HEK293 (cell line): Measurements from ENCODE around the gene SCUBE1.
A peak's percentile ranks its signal among the peaks of the same experiment; 100 is the strongest.

Experiments
- CTCF ChIA-PET: fragments of 350-600 bp; formaldehyde crosslinking; extraction: SDS; loops from one replicate; lab custom pipeline; 2021; ENCODE audit warnings: antibody characterized with exemption; lab: Yijun Ruan, JAX
- POLR2A ChIA-PET: fragments of 300-600 bp; formaldehyde crosslinking; extraction: SDS; loops from one replicate; lab custom pipeline; 2020; ENCODE audit warnings: antibody characterized with exemption, inconsistent platforms; lab: Yijun Ruan, JAX
- H3K27ac ChIP-seq: fragments of 200-500 bp; sonication (Bioruptor generic); 2 replicates; pipeline ENCODE4 v1.5.1; 2014; ENCODE audit warnings: low read depth, low read length, control low read depth, inconsistent platforms; ENCODE audit errors: extremely low read depth
- H3K36me3 ChIP-seq, 2 experiments: fragments of 200-500 bp in 1 of 2; sonication (Bioruptor generic) in 1 of 2; 1 replicate in 1 of 2; 2 replicates in 1 of 2; pipeline ENCODE4 v1.5.1; 2014 to 2017; ENCODE audit warnings: inconsistent platforms in 2 of 2, low read length in 2 of 2; ENCODE audit not compliant: control insufficient read depth in 2 of 2, insufficient read depth in 1 of 2
- H3K4me1 ChIP-seq: fragments of 200-500 bp; sonication (Bioruptor generic); 2 replicates; pipeline ENCODE4 v1.5.1; 2014; ENCODE audit warnings: mild to moderate bottlenecking, low read length, inconsistent platforms; ENCODE audit not compliant: control insufficient read depth, insufficient read depth
- H3K4me3 ChIP-seq: 2 replicates; pipeline ENCODE4 v1.5.1; 2011; ENCODE audit warnings: low read depth, mild to moderate bottlenecking, control low read depth, low read length, moderate library complexity
- H3K9me3 ChIP-seq: fragments of 200-500 bp; sonication (Bioruptor generic); 2 replicates; pipeline ENCODE4 v1.5.1; 2014; ENCODE audit warnings: low read depth, low read length, inconsistent platforms; ENCODE audit not compliant: control insufficient read depth, insufficient read depth
- EGR2 ChIP-seq: fragments of 450-650 bp; formaldehyde crosslinking; IDR thresholded peaks from 2 replicates; pipeline ENCODE4 v1.5.1; 2016; ENCODE audit warnings: low read depth, missing biosample characterization, missing genetic modification characterization
- GLI4 ChIP-seq: fragments of 450-650 bp; formaldehyde crosslinking; IDR thresholded peaks from 2 replicates; pipeline ENCODE4 v1.5.1; 2016; ENCODE audit warnings: missing biosample characterization, missing genetic modification characterization
- GLIS1 ChIP-seq: fragments of 450-650 bp; formaldehyde crosslinking; IDR thresholded peaks from 2 replicates; pipeline ENCODE4 v1.5.1; 2016; ENCODE audit warnings: missing biosample characterization, missing genetic modification characterization
- HOXA7 ChIP-seq: sonication (generic); formaldehyde crosslinking; IDR thresholded peaks from 2 replicates; pipeline ENCODE4 v1.8.1; 2022; ENCODE audit warnings: missing genetic modification reagents, borderline replicate concordance
- KLF1 ChIP-seq: fragments of 450-650 bp; formaldehyde crosslinking; IDR thresholded peaks from 2 replicates; pipeline ENCODE4 v1.5.1; 2016; ENCODE audit warnings: missing biosample characterization, missing genetic modification characterization
- KLF10 ChIP-seq: fragments of 450-650 bp; IDR thresholded peaks from 2 replicates; pipeline ENCODE4 v1.5.1; 2018; ENCODE audit warnings: missing biosample characterization, mild to moderate bottlenecking, missing genetic modification characterization
- KLF16 ChIP-seq: fragments of 450-650 bp; formaldehyde crosslinking; IDR thresholded peaks from 2 replicates; pipeline ENCODE4 v1.5.1; 2017; ENCODE audit warnings: missing biosample characterization, missing genetic modification characterization
- ZBTB48 ChIP-seq: fragments of 450-650 bp; formaldehyde crosslinking; IDR thresholded peaks from 2 replicates; pipeline ENCODE4 v1.5.1; 2016; ENCODE audit warnings: missing biosample characterization, missing genetic modification characterization
- ZEB2 ChIP-seq: fragments of 450-650 bp; formaldehyde crosslinking; IDR thresholded peaks from 2 replicates; pipeline ENCODE4 v1.5.1; 2016; ENCODE audit warnings: missing biosample characterization, missing genetic modification characterization
- ZFHX2 ChIP-seq: fragments of 450-650 bp; formaldehyde crosslinking; conservative IDR thresholded peaks from 2 replicates; pipeline ENCODE4 v1.5.1; 2016; ENCODE audit warnings: missing biosample characterization, missing genetic modification characterization
- ZFP41 ChIP-seq: fragments of 450-650 bp; formaldehyde crosslinking; IDR thresholded peaks from 2 replicates; pipeline ENCODE4 v1.5.1; 2016; ENCODE audit warnings: missing biosample characterization, missing genetic modification characterization, borderline replicate concordance
- ZNF112 ChIP-seq: fragments of 450-650 bp; formaldehyde crosslinking; IDR thresholded peaks from 2 replicates; pipeline ENCODE4 v1.5.0; 2017; ENCODE audit warnings: missing biosample characterization, missing genetic modification characterization
- ZNF184 ChIP-seq: fragments of 450-650 bp; IDR thresholded peaks from 2 replicates; pipeline ENCODE4 v1.5.1; 2018; ENCODE audit warnings: missing biosample characterization, mild to moderate bottlenecking, missing genetic modification characterization
- ZNF19 ChIP-seq: fragments of 450-650 bp; formaldehyde crosslinking; IDR thresholded peaks from 2 replicates; pipeline ENCODE4; 2016; ENCODE audit warnings: missing biosample characterization, missing genetic modification characterization, low read depth
- ZNF211 ChIP-seq: fragments of 450-650 bp; formaldehyde crosslinking; IDR thresholded peaks from 2 replicates; pipeline ENCODE4 v1.5.1; 2016; ENCODE audit warnings: low read depth, missing biosample characterization, missing genetic modification characterization
- ZNF24 ChIP-seq: fragments of 450-650 bp; formaldehyde crosslinking; IDR thresholded peaks from 2 replicates; pipeline ENCODE4 v1.5.1; 2016; ENCODE audit warnings: missing biosample characterization, missing genetic modification characterization
- ZNF274 ChIP-seq, 2 experiments: fragments of 200-500 bp in 1 of 2; fragments of 450-650 bp in 1 of 2; sonication (Bioruptor generic) in 1 of 2; formaldehyde crosslinking in 1 of 2; IDR thresholded peaks; 2 replicates each; pipeline versions ENCODE4 v1.5.1 to v1.6.1; 2014 to 2016; ENCODE audit warnings: borderline replicate concordance in 1 of 2, inconsistent platforms in 1 of 2, low read length in 1 of 2, missing biosample characterization in 1 of 2, missing genetic modification characterization in 1 of 2
- ZNF416 ChIP-seq: fragments of 450-650 bp; formaldehyde crosslinking; IDR thresholded peaks from 2 replicates; pipeline ENCODE4 v1.5.1; 2016; ENCODE audit warnings: missing biosample characterization, missing genetic modification characterization
- ZNF433 ChIP-seq: fragments of 450-650 bp; formaldehyde crosslinking; IDR thresholded peaks from 2 replicates; pipeline ENCODE4 v1.5.1; 2016; ENCODE audit warnings: missing biosample characterization, missing genetic modification characterization, low read depth
- ZNF600 ChIP-seq: fragments of 450-650 bp; formaldehyde crosslinking; IDR thresholded peaks from 2 replicates; pipeline ENCODE4 v1.5.1; 2016; ENCODE audit warnings: missing biosample characterization, missing genetic modification characterization
- ZNF664 ChIP-seq: fragments of 450-650 bp; formaldehyde crosslinking; IDR thresholded peaks from 2 replicates; pipeline ENCODE4 v1.5.1; 2016; ENCODE audit warnings: missing biosample characterization, missing genetic modification characterization
- ZNF701 ChIP-seq: fragments of 450-650 bp; formaldehyde crosslinking; IDR thresholded peaks from 2 replicates; pipeline ENCODE4 v1.5.1; 2016; ENCODE audit warnings: missing biosample characterization, missing genetic modification characterization
- ZNF76 ChIP-seq: fragments of 450-650 bp; formaldehyde crosslinking; IDR thresholded peaks from 2 replicates; pipeline ENCODE4; 2016; ENCODE audit warnings: low read depth, missing biosample characterization, missing genetic modification characterization, borderline replicate concordance
- ZNF792 ChIP-seq: fragments of 450-650 bp; formaldehyde crosslinking; IDR thresholded peaks from 2 replicates; pipeline ENCODE4 v1.5.1; 2016; ENCODE audit warnings: missing biosample characterization, missing genetic modification characterization
- ZSCAN23 ChIP-seq: fragments of 450-650 bp; formaldehyde crosslinking; IDR thresholded peaks from 2 replicates; pipeline ENCODE4 v1.5.1; 2016; ENCODE audit warnings: missing biosample characterization, missing genetic modification characterization
- TF ChIP-seq, protein P1 (sequence below): fragments of 450-650 bp; formaldehyde crosslinking; IDR thresholded peaks from 2 replicates; pipeline ENCODE4 v1.5.1; 2017; ENCODE audit warnings: missing biosample characterization, missing genetic modification characterization
- TF ChIP-seq, protein P2 (sequence below): sonication (generic); formaldehyde crosslinking; IDR thresholded peaks from 2 replicates; pipeline ENCODE4 v1.8.1; 2022; ENCODE audit warnings: mild to moderate bottlenecking, moderate library complexity, missing genetic modification reagents
- TF ChIP-seq, protein P3 (sequence below): fragments of 450-650 bp; formaldehyde crosslinking; IDR thresholded peaks from 2 replicates; pipeline ENCODE4 v1.5.1; 2016; ENCODE audit warnings: missing biosample characterization, missing genetic modification characterization
- TF ChIP-seq, protein P4 (sequence below): fragments of 450-650 bp; formaldehyde crosslinking; IDR thresholded peaks from 2 replicates; pipeline ENCODE4 v1.5.1; 2017; ENCODE audit warnings: missing biosample characterization, missing genetic modification characterization
- TF ChIP-seq, protein P5 (sequence below): IDR thresholded peaks from 2 replicates; pipeline ENCODE4 v1.6.1; 2011; ENCODE audit warnings: mild to moderate bottlenecking, low read depth, low read length, borderline replicate concordance

The SCUBE1 gene

DNA sequence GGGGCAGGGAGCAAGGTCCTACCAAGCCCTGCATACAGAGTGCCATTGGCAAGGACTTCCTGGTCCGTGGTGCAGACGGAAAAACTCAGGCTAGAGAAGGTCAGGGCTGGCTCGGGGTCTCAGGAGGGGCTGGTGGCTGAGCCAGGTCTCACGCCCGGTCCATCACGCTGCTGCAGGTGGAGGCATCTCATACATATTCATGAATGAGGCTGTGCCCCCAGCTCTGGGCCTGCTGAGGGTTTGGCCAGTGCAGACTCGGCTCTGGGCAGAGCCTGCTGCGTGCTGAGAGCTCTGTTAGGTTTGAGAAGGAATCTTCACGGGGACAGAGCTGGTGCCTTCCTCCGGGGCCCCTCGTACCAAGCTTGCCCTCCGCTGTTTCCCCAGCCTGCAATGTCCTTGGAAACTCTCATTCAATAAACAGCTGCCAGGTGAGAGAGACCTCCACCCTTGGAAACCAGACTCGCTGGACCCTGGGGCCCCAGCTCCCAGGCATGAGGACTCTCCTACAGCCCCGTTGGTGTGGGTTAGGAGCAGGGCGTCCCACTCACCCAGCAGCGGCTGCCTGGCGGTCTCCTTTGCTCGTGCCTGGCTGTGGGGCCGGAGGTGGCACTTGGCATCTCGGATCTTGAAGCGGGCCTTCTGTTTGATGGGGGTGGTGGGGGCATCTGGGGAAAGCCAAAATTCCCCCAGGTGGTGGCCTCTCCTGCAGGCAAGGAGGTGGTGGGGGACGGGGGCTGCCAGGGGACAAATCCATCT, 122.4 kb downstream of the SCUBE1 start:
- no peaks in the 10 kb centered on the region for H3K36me3 ChIP-seq
- no peaks in the 10 kb centered on the region for H3K9me3 ChIP-seq
- H3K4me1 ChIP-seq, result no peaks in the 10 kb centered on the region
- no peak overlapping the region for H3K4me3 ChIP-seq
- no peak for TF ChIP-seq ZNF19
- TF ChIP-seq ZNF600 (tag by site-specific recombination), result no peak
- TF ChIP-seq, protein P1, sequence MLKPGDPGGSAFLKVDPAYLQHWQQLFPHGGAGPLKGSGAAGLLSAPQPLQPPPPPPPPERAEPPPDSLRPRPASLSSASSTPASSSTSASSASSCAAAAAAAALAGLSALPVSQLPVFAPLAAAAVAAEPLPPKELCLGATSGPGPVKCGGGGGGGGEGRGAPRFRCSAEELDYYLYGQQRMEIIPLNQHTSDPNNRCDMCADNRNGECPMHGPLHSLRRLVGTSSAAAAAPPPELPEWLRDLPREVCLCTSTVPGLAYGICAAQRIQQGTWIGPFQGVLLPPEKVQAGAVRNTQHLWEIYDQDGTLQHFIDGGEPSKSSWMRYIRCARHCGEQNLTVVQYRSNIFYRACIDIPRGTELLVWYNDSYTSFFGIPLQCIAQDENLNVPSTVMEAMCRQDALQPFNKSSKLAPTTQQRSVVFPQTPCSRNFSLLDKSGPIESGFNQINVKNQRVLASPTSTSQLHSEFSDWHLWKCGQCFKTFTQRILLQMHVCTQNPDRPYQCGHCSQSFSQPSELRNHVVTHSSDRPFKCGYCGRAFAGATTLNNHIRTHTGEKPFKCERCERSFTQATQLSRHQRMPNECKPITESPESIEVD (tag by site-specific recombination), result no peak
- TF ChIP-seq ZSCAN23 (tag by site-specific recombination), result no peak
- no peak for TF ChIP-seq ZBTB48 (tag by site-specific recombination)
- no peak for TF ChIP-seq KLF16 (tag by site-specific recombination)
- TF ChIP-seq, protein P2, sequence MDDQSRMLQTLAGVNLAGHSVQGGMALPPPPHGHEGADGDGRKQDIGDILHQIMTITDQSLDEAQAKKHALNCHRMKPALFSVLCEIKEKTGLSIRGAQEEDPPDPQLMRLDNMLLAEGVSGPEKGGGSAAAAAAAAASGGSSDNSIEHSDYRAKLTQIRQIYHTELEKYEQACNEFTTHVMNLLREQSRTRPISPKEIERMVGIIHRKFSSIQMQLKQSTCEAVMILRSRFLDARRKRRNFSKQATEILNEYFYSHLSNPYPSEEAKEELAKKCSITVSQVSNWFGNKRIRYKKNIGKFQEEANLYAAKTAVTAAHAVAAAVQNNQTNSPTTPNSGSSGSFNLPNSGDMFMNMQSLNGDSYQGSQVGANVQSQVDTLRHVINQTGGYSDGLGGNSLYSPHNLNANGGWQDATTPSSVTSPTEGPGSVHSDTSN (CRISPR knock-in tag), result no peak
- TF ChIP-seq ZFP41 (tag by site-specific recombination), result no peak
- no peak for TF ChIP-seq ZNF701 (tag by site-specific recombination)
- TF ChIP-seq ZNF24 (tag by site-specific recombination), result no peak
- TF ChIP-seq KLF10 (tag by site-specific recombination), result no peak
- ChIA-PET POLR2A (no interaction called here), CTCF (interaction anchor here (0.7 to 1.0 kb wide), 4 partner anchors 9 to 662 kb away, joined by 3 to 4 read pairs (median 3); no protein-coding TSS in a partner anchor)
- H3K27ac ChIP-seq, result no peak overlapping the region

DNA sequence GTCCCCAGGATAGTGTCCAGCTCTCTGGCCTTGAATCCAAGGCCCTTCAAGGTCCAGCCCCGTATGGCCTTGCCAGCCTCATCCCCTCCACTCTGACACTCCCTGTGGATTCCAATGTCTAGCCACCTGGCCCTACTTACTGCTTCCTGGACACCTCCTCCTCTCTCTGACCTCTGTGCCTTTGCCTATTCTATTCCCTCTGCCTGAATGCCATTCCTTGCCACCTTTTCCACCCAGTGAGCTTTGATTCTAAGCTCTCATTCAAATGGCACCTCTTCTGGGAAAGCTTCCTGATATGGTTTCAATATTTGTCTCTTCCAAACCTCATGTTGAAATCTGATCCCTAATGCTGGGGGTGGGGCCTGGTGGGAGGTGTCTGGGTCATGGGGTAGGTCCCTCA, 124.4 kb downstream of the SCUBE1 start:
- no peaks in the 10 kb centered on the region for H3K36me3 ChIP-seq
- ChIA-PET CTCF (interaction anchor here (0.9 to 1.6 kb wide), 4 partner anchors 10 to 169 kb away, joined by 3 read pairs; no protein-coding TSS in a partner anchor), POLR2A (no interaction called here)
- H3K9me3 ChIP-seq, result no peaks in the 10 kb centered on the region
- no peak overlapping the region for H3K27ac ChIP-seq
- no peak for TF ChIP-seq ZNF433 (tag by site-specific recombination)
- TF ChIP-seq ZNF76 (tag by site-specific recombination), result no peak
- TF ChIP-seq ZNF184 (tag by site-specific recombination), result no peak
- TF ChIP-seq ZNF416, result no peak
- TF ChIP-seq, protein P3, sequence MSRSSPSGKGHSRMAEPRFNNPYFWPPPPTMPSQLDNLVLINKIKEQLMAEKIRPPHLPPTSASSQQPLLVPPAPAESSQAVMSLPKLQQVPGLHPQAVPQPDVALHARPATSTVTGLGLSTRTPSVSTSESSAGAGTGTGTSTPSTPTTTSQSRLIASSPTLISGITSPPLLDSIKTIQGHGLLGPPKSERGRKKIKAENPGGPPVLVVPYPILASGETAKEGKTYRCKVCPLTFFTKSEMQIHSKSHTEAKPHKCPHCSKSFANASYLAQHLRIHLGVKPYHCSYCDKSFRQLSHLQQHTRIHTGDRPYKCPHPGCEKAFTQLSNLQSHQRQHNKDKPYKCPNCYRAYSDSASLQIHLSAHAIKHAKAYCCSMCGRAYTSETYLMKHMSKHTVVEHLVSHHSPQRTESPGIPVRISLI (tag by site-specific recombination), result no peak
- TF ChIP-seq KLF1 (tag by site-specific recombination), result peak; percentile 50; the same call in 1 of the 2 replicates
- no peak for TF ChIP-seq ZNF211 (tag by site-specific recombination)
- peak; percentile 15; the same call in 1 of the 2 replicates for TF ChIP-seq GLIS1 (tag by site-specific recombination)
- TF ChIP-seq ZEB2 (tag by site-specific recombination), result no peak
- TF ChIP-seq EGR2 (tag by site-specific recombination), result 0 out of 2 replicates have a peak, but pooled peaks have one; percentile 15
- no peak for TF ChIP-seq ZNF792 (tag by site-specific recombination)
- TF ChIP-seq GLI4 (tag by site-specific recombination), result no peak
- TF ChIP-seq, protein P4, sequence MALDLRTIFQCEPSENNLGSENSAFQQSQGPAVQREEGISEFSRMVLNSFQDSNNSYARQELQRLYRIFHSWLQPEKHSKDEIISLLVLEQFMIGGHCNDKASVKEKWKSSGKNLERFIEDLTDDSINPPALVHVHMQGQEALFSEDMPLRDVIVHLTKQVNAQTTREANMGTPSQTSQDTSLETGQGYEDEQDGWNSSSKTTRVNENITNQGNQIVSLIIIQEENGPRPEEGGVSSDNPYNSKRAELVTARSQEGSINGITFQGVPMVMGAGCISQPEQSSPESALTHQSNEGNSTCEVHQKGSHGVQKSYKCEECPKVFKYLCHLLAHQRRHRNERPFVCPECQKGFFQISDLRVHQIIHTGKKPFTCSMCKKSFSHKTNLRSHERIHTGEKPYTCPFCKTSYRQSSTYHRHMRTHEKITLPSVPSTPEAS, result no peak
- TF ChIP-seq ZFHX2 (tag by site-specific recombination), result peak; percentile 23; the same call in 1 of the 2 replicates
- TF ChIP-seq ZNF112 (tag by site-specific recombination), result no peak
- TF ChIP-seq, protein P5, sequence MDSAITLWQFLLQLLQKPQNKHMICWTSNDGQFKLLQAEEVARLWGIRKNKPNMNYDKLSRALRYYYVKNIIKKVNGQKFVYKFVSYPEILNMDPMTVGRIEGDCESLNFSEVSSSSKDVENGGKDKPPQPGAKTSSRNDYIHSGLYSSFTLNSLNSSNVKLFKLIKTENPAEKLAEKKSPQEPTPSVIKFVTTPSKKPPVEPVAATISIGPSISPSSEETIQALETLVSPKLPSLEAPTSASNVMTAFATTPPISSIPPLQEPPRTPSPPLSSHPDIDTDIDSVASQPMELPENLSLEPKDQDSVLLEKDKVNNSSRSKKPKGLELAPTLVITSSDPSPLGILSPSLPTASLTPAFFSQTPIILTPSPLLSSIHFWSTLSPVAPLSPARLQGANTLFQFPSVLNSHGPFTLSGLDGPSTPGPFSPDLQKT, result no peak
- no peak for TF ChIP-seq ZNF664 (tag by site-specific recombination)
- no peak for TF ChIP-seq ZNF274 (IDR thresholded peaks at IDR 0.05; ENCODE audit: low read length)
- TF ChIP-seq ZNF274 (tag by site-specific recombination; IDR thresholded peaks at IDR 0.05; ENCODE audit: borderline replicate concordance), result no peak
- TF ChIP-seq HOXA7 (CRISPR knock-in tag), result no peak
- H3K4me1 ChIP-seq, result no peaks in the 10 kb centered on the region
- no peak overlapping the region for H3K4me3 ChIP-seq
